A673 (cell line): ENCODE results near the gene CCT8. TPM values are rescaled to one million over a fixed set of nuclear protein-coding genes. Genes with fewer than 3 reads are reported as not detected.

Experiments used
- BruUV-seq: library from RNA; stranded (reverse); fragments of 400-500 nt; replicated peaks from 2 replicates; lab custom pipeline; 2021; lab: Mats Ljungman, UMichigan
- CTCF ChIA-PET: fragments of 300-600 bp; sonication (Branson Sonifier 250); formaldehyde crosslinking; loops from one replicate; lab custom pipeline; 2022; ENCODE audit warnings: antibody characterized with exemption; lab: Charles Lee
- POLR2A ChIA-PET: fragments of 300-600 bp; sonication (Branson Sonifier 250); formaldehyde crosslinking; loops from one replicate; lab custom pipeline; 2022; ENCODE audit warnings: antibody characterized with exemption; ENCODE audit not compliant: low non-redundant PET; lab: Charles Lee
- DNase-seq: peaks from one replicate; pipeline ENCODE4 v3.0.0-alpha.2; 2015; ENCODE audit warnings: low spot score
- H3K27ac ChIP-seq: fragments of 200-600 bp; sonication (generic); 2 replicates; pipeline ENCODE4 v1.5.1; 2016; ENCODE audit warnings: mixed run types, low read depth, mild to moderate bottlenecking, mixed read lengths, antibody characterized with exemption, low read length; ENCODE audit not compliant: poor library complexity, severe bottlenecking
- H3K27me3 ChIP-seq: fragments of 200-600 bp; sonication (generic); replicated peaks from 2 replicates; pipeline ENCODE4 v1.6.1; 2017; ENCODE audit warnings: mixed run types, low read depth, mild to moderate bottlenecking, mixed read lengths, antibody characterized with exemption, low read length; ENCODE audit not compliant: insufficient read depth, poor library complexity
- H3K36me3 ChIP-seq: fragments of 200-600 bp; sonication (generic); 2 replicates; pipeline ENCODE4 v1.6.1; 2016; ENCODE audit warnings: mixed run types, mild to moderate bottlenecking, mixed read lengths, antibody characterized with exemption, low read length; ENCODE audit not compliant: insufficient read depth, poor library complexity, severe bottlenecking
- H3K4me1 ChIP-seq: fragments of 200-600 bp; sonication (generic); 2 replicates; pipeline ENCODE4 v1.6.1; 2017; ENCODE audit warnings: mixed run types, mild to moderate bottlenecking, mixed read lengths, antibody characterized with exemption, low read length; ENCODE audit not compliant: insufficient read depth, poor library complexity, severe bottlenecking
- H3K4me3 ChIP-seq: fragments of 200-600 bp; sonication (generic); 2 replicates; pipeline ENCODE4 v1.5.1; 2016; ENCODE audit warnings: low read depth, mixed run types, mild to moderate bottlenecking, mixed read lengths, low read length; ENCODE audit not compliant: poor library complexity, severe bottlenecking
- H3K9me3 ChIP-seq: fragments of 200-600 bp; sonication (generic); 2 replicates; pipeline ENCODE4 v1.6.1; 2016; ENCODE audit warnings: mixed run types, low read depth, mild to moderate bottlenecking, mixed read lengths, antibody characterized with exemption, low read length; ENCODE audit not compliant: poor library complexity, severe bottlenecking
- EZH2 ChIP-seq: fragments of 200-600 bp; sonication (generic); IDR thresholded peaks from 2 replicates; pipeline ENCODE4 v1.6.1; 2017; ENCODE audit warnings: borderline replicate concordance, low read depth, mild to moderate bottlenecking, mixed read lengths, antibody characterized with exemption, low read length; ENCODE audit not compliant: poor library complexity, severe bottlenecking
- intact Hi-C: fragments of 100-400 bp; cut with micrococcal nuclease; formaldehyde crosslinking; loops from one replicate; pipeline ENCODE4 v1.10.0; 2022; ENCODE audit not compliant: unreplicated experiment
- total RNA-seq: library from RNA; stranded (reverse); gene quantifications from 2 replicates; pipeline ENCODE4 v1.2.3, GENCODE V29; 2021
- TF ChIP-seq, protein P1 (sequence below): fragments of 300-800, 200-600 bp; sonication (generic); conservative IDR thresholded peaks from 2 replicates; pipeline ENCODE4 v1.5.1; 2017; ENCODE audit warnings: low read depth, mild to moderate bottlenecking, antibody characterized with exemption, low read length, moderate library complexity, mixed read lengths

CCT8 gene
- total RNA-seq, 1 experiment from 2014 or later: 415 TPM

GRCh38 chr21:29029524-29029923 is 43.9 kb downstream of the CCT8 start:
- CTCF ChIA-PET: no interaction called here

GRCh38 chr21:29025328-29025713 is 48.1 kb downstream of the CCT8 start:
- no peak for DNase-seq
- BruUV-seq: TSS peak; percentile 53
- Histone ChIP-seq H3K27me3 (no peaks in the 10 kb centered on the region), H3K27ac (peak overlapping the region; percentile 97), H3K9me3 (no peaks in the 10 kb centered on the region), H3K4me3 (peak overlapping the region; percentile 74), H3K4me1 (peaks cover 5% of the 10 kb centered on the region), H3K36me3 (peaks cover 5% of the 10 kb centered on the region)
- CTCF ChIA-PET: no interaction called here
- intact Hi-C loops: no loop called here
- TF ChIP-seq EZH2: no peak
- TF ChIP-seq, protein P1, sequence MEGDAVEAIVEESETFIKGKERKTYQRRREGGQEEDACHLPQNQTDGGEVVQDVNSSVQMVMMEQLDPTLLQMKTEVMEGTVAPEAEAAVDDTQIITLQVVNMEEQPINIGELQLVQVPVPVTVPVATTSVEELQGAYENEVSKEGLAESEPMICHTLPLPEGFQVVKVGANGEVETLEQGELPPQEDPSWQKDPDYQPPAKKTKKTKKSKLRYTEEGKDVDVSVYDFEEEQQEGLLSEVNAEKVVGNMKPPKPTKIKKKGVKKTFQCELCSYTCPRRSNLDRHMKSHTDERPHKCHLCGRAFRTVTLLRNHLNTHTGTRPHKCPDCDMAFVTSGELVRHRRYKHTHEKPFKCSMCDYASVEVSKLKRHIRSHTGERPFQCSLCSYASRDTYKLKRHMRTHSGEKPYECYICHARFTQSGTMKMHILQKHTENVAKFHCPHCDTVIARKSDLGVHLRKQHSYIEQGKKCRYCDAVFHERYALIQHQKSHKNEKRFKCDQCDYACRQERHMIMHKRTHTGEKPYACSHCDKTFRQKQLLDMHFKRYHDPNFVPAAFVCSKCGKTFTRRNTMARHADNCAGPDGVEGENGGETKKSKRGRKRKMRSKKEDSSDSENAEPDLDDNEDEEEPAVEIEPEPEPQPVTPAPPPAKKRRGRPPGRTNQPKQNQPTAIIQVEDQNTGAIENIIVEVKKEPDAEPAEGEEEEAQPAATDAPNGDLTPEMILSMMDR: no peak
- POLR2A ChIA-PET: interaction anchor here (0.6 to 1.1 kb wide), 2 partner anchors 23 to 424 kb away, joined by 4 read pairs; no protein-coding TSS in a partner anchor

More at GRCh38 chr21:29029524-29029923, 43.9 kb downstream of the CCT8 start:
- BruUV-seq: no TSS peak
- H3K27ac ChIP-seq: no peak overlapping the region
- intact Hi-C loops: no loop called here
- no peaks in the 10 kb centered on the region for H3K9me3 ChIP-seq
- no peak for DNase-seq
- no peak overlapping the region for H3K4me3 ChIP-seq
- TF ChIP-seq EZH2: no peak
- TF ChIP-seq, protein P1: no peak
- POLR2A ChIA-PET: no interaction called here
- H3K27me3 ChIP-seq: no peaks in the 10 kb centered on the region
- peaks cover 33% of the 10 kb centered on the region for H3K36me3 ChIP-seq
- peaks cover 5% of the 10 kb centered on the region for H3K4me1 ChIP-seq

DNA sequence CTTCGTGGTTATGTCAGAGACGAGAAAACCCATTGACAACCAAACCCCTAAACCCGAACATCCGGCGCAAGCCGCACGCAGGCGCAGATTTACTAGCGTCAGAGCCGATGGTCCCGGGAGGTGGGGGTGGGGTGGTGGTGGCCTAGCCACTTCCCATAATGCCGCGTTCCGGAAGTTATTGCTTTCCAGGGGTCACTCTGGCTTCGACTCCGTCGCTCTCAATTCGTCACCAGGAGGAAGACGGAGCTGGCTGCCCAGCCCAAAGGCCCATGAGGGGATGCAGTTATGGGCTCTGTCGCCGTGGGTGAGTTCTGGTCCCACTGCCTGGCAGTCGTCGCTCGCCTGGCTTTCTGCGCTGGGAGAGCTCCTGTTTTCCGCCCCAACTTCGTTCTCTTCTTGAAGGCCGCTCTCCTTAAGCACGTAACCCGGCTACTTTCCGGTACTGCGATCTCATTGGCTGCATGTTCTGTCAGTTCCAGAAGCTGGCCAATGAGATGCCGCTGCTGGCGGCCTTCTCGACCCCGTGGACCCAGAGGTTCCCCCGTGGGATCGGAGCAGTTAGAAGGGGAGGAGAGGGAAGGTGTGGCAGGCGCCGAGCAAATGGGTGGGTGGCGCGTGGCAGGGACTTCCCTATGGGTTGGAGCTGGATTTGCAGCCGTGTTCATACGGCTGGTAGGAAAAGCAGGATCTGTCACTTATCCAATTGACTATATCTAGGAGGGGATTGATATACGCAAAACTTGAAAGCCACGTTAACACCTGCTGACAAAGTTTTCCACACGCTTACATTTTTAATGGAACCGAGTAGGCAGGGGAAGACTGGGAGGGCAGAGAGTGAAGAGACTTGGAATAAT is 48.7 kb downstream of the CCT8 start, which contains the start of gene USP16:
USP16 (plus strand) TSS at position 195 of the 854 bp plus-strand sequence. CDS start 3,246 bp downstream, outside the sequence.
- Histone ChIP-seq H3K4me3 (peak within 1 kb of the TSS; percentile 74), H3K4me1 (peaks cover 8% of the 10 kb centered on the region), H3K36me3 (no peaks in the 10 kb centered on the region), H3K9me3 (no peaks in the 10 kb centered on the region), H3K27ac (peak within 1 kb of the TSS; percentile 97), H3K27me3 (no peaks in the 10 kb centered on the region)
- DNase-seq: peak; percentile 98
- TF ChIP-seq, protein P1: no peak
- no peak for TF ChIP-seq EZH2
- BruUV-seq: no TSS peak
- CTCF ChIA-PET: no interaction called here
- intact Hi-C loops: no loop called here
- POLR2A ChIA-PET: interaction anchor here (0.6 to 1.1 kb wide), 4 partner anchors 12 to 424 kb away, joined by 3 to 4 read pairs (median 4); no protein-coding TSS in a partner anchor
